Body of pancreas (tissue), 4 donors: Measurements from ENCODE around the gene SGMS2.

Experiments
- POLR2A ChIP-seq, 3 donors: fragments of 450-650 bp; IDR thresholded peaks; one replicate each; pipeline ENCODE4 v1.6.1; 2016; ENCODE audit warnings: antibody characterized with exemption in 3 of 3, mild to moderate bottlenecking in 2 of 3
- TF ChIP-seq, protein P1 (sequence below), 7 experiments: fragments of 450-650 bp in 4 of 7; fragments of 200-600 bp in 3 of 7; sonication (generic) in 3 of 7; IDR thresholded peaks; one replicate each; pipeline ENCODE4 v1.5.1; 2016 to 2019; ENCODE audit warnings: antibody characterized with exemption in 7 of 7

DNA sequence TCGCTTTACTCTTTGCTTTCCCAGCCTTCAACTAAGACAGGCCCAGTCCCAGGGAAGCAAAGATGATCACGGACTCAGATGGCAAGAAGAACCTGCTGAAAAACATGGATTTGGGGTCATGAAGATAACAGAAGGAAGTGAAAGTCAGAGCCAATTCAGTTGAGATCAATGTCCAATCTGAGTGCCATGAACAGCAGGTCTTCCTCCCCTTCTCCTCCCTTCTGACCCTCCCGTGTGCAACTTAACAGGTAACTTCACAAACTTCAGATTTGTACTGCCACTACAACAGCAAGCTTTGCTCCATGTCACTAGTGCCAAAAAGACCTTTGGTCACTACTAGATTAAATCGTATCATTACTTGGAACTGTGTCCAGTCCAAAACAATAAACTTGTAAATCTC lies 15.5 kb upstream of the SGMS2 start:
- TF ChIP-seq POLR2A (IDR thresholded peaks at IDR 0.05), result no peak
- TF ChIP-seq, protein P1, sequence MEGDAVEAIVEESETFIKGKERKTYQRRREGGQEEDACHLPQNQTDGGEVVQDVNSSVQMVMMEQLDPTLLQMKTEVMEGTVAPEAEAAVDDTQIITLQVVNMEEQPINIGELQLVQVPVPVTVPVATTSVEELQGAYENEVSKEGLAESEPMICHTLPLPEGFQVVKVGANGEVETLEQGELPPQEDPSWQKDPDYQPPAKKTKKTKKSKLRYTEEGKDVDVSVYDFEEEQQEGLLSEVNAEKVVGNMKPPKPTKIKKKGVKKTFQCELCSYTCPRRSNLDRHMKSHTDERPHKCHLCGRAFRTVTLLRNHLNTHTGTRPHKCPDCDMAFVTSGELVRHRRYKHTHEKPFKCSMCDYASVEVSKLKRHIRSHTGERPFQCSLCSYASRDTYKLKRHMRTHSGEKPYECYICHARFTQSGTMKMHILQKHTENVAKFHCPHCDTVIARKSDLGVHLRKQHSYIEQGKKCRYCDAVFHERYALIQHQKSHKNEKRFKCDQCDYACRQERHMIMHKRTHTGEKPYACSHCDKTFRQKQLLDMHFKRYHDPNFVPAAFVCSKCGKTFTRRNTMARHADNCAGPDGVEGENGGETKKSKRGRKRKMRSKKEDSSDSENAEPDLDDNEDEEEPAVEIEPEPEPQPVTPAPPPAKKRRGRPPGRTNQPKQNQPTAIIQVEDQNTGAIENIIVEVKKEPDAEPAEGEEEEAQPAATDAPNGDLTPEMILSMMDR (IDR thresholded peaks at IDR 0.05), result no peak
